Measurements from ENCODE around the gene RXRA. TPM values are rescaled to one million over a fixed set of nuclear protein-coding genes. Genes with fewer than 3 reads are reported as not detected.

The RXRA gene
- total and polyA plus RNA-seq, 2 donors (not counting 1 experiment from before 2014, with no cell fraction given): 2.6 to 6.8 TPM

GRCh38 chr9:134346151-134346550, 19.9 kb downstream of the RXRA start:
- H4K20me1 ChIP-seq (ENCODE audit: control insufficient read depth, insufficient read depth, low read length, poor library complexity, severe bottlenecking): peaks cover 7% of the 10 kb centered on the region
- Mint-ChIP-seq H3K4me3 (no peak overlapping the region), H3K4me1 (peaks cover 27% of the 10 kb centered on the region), H3K27ac (no peak overlapping the region), H3K27me3 (no peaks in the 10 kb centered on the region), H3K9me3 (ENCODE audit: insufficient read depth) (no peaks in the 10 kb centered on the region)
- no peak for TF ChIP-seq CTCF (IDR thresholded peaks at IDR 0.05)
- no peak for TF ChIP-seq EZH2 (IDR thresholded peaks at IDR 0.05; ENCODE audit: borderline replicate concordance, insufficient read depth, low read depth, low read length, poor library complexity, severe bottlenecking)
- DNase-seq (no peak), ATAC-seq (ENCODE audit: low read depth) (no peak)
- ChIA-PET POLR2A (no interaction called here), CTCF (no interaction called here)
- H3K4me3 ChIP-seq (ENCODE audit: control extremely low read depth in 1 of 5, extremely low read depth in 1 of 5, insufficient read depth in 1 of 5, low read depth in 2 of 5, low read length in 4 of 5): no peak overlapping the region
- no peaks in the 10 kb centered on the region for H3K9me3 ChIP-seq (ENCODE audit: control extremely low read depth in 1 of 3, control insufficient read depth in 2 of 3, insufficient read depth in 1 of 3, low read length in 2 of 3)
- no peak overlapping the region for H3K27ac ChIP-seq (ENCODE audit: low read length in 2 of 2)
- intact Hi-C loops (cut with micrococcal nuclease): no loop called here
- H3K36me3 ChIP-seq (replicated peaks in 1 of 2; ENCODE audit: control extremely low read depth in 1 of 2, control insufficient read depth in 1 of 2, extremely low read depth in 1 of 2, insufficient read depth in 2 of 2, low read length in 1 of 2): no peaks in the 10 kb centered on the region
- peaks cover 6 to 27% of the 10 kb centered on the region in 2 donors for H3K4me1 ChIP-seq (ENCODE audit: control insufficient read depth in 2 of 2, insufficient read depth in 2 of 2, low read length in 2 of 2)
- H3K27me3 ChIP-seq (replicated peaks in 1 of 4; ENCODE audit: control extremely low read depth in 1 of 4, control insufficient read depth in 3 of 4, insufficient read depth in 4 of 4, low read length in 3 of 4): no peaks in the 10 kb centered on the region
- H3K79me2 ChIP-seq (ENCODE audit: control insufficient read depth, insufficient read depth, low read length): peaks cover 28% of the 10 kb centered on the region
- no peak overlapping the region for H2AFZ ChIP-seq (ENCODE audit: insufficient read depth, low read depth, low read length, poor library complexity, severe bottlenecking)
- H3K4me2 ChIP-seq (replicated peaks; ENCODE audit: low read depth, low read length, poor library complexity, severe bottlenecking): no peak overlapping the region
- H3K9ac ChIP-seq (ENCODE audit: low read length): no peak overlapping the region
- WGBS (ENCODE audit: insufficient coverage): 76% methylated on average over 14 of the region's 14 CpGs

- intact Hi-C loops (cut with micrococcal nuclease): no loop called here
- H3K27me3 Mint-ChIP-seq: no peaks in the 10 kb centered on the region
- TF ChIP-seq CTCF (IDR thresholded peaks at IDR 0.05) (no peak), EZH2 (IDR thresholded peaks at IDR 0.05; ENCODE audit: borderline replicate concordance, insufficient read depth, low read depth, low read length, poor library complexity, severe bottlenecking) (no peak)
- POLR2A ChIA-PET: no interaction called here
- peaks cover 0 to 19% of the 10 kb centered on the region in 2 donors for H3K4me1 ChIP-seq (ENCODE audit: control insufficient read depth in 2 of 2, insufficient read depth in 2 of 2, low read length in 2 of 2)
- no peak overlapping the region for H3K4me3 Mint-ChIP-seq
- peaks cover 28% of the 10 kb centered on the region for H3K79me2 ChIP-seq (ENCODE audit: control insufficient read depth, insufficient read depth, low read length)
- ATAC-seq (ENCODE audit: low read depth) (no peak), DNase-seq (no peak)
- H3K4me1 Mint-ChIP-seq: peaks cover 20% of the 10 kb centered on the region
- no peaks in the 10 kb centered on the region for H3K27me3 ChIP-seq (replicated peaks in 1 of 4; ENCODE audit: control extremely low read depth in 1 of 4, control insufficient read depth in 3 of 4, insufficient read depth in 4 of 4, low read length in 3 of 4)
- no peaks in the 10 kb centered on the region for H3K36me3 ChIP-seq (replicated peaks in 1 of 2; ENCODE audit: control extremely low read depth in 1 of 2, control insufficient read depth in 1 of 2, extremely low read depth in 1 of 2, insufficient read depth in 2 of 2, low read length in 1 of 2)
- no peak overlapping the region for H2AFZ ChIP-seq (ENCODE audit: insufficient read depth, low read depth, low read length, poor library complexity, severe bottlenecking)
- H3K27ac ChIP-seq (ENCODE audit: low read length in 2 of 2): no peak overlapping the region
- no peak overlapping the region for H3K4me2 ChIP-seq (replicated peaks; ENCODE audit: low read depth, low read length, poor library complexity, severe bottlenecking)
- no peak overlapping the region for H3K27ac Mint-ChIP-seq
- H3K9me3 ChIP-seq (ENCODE audit: control extremely low read depth in 1 of 3, control insufficient read depth in 2 of 3, insufficient read depth in 1 of 3, low read length in 2 of 3): no peaks in the 10 kb centered on the region
- H3K4me3 ChIP-seq (ENCODE audit: control extremely low read depth in 1 of 5, extremely low read depth in 1 of 5, insufficient read depth in 1 of 5, low read depth in 2 of 5, low read length in 4 of 5): no peak overlapping the region
- CTCF ChIA-PET: no interaction called here
- H3K9ac ChIP-seq (ENCODE audit: low read length): no peak overlapping the region
- 96% methylated on average over 21 of the region's 21 CpGs for WGBS (ENCODE audit: insufficient coverage)
- peaks cover 7% of the 10 kb centered on the region for H4K20me1 ChIP-seq (ENCODE audit: control insufficient read depth, insufficient read depth, low read length, poor library complexity, severe bottlenecking)
- no peaks in the 10 kb centered on the region for H3K9me3 Mint-ChIP-seq (ENCODE audit: insufficient read depth)
Observed at GRCh38 chr9:134346840-134347583, 20.8 kb downstream of the RXRA start.
